MM.1S (cell line): Measurements from ENCODE around the gene ADGRV1.
A peak's percentile ranks its signal among the peaks of the same experiment; 100 is the strongest.
"Not testable (repeated sequence)": the region's sequence is repeated elsewhere in the genome, so short reads cannot be mapped to it uniquely, and the experiment has no call there.

Experiments
- DNase-seq: peaks from one replicate; pipeline ENCODE4 v3.0.0-alpha.2; 2015
- H2AFZ ChIP-seq: fragments of 300-600 bp; sonication (generic); 2 replicates; pipeline ENCODE4 v1.6.0; 2016; ENCODE audit warnings: antibody characterized with exemption, low read length
- H3F3A ChIP-seq: fragments of 300-600 bp; sonication (generic); 2 replicates; pipeline ENCODE4 v1.6.1; 2016; ENCODE audit warnings: mild to moderate bottlenecking, antibody characterized with exemption, low read length, moderate library complexity, mixed read lengths; ENCODE audit not compliant: insufficient read depth
- H3K27ac ChIP-seq: fragments of 300-600 bp; sonication (generic); 2 replicates; pipeline ENCODE4 v1.5.1; 2016; ENCODE audit warnings: mild to moderate bottlenecking, low read length
- H3K27me3 ChIP-seq: fragments of 300-600 bp; sonication (generic); replicated peaks from 2 replicates; pipeline ENCODE4 v1.6.0; 2016; ENCODE audit warnings: low read length; ENCODE audit not compliant: insufficient read depth
- H3K36me3 ChIP-seq: fragments of 300-600 bp; sonication (generic); replicated peaks from 2 replicates; pipeline ENCODE4 v1.6.1; 2016; ENCODE audit warnings: mild to moderate bottlenecking, low read length, mixed read lengths; ENCODE audit not compliant: insufficient read depth
- H3K4me1 ChIP-seq: fragments of 300-600 bp; sonication (generic); 2 replicates; pipeline ENCODE4 v1.6.1; 2016; ENCODE audit warnings: low read length, mixed read lengths
- H3K4me2 ChIP-seq: fragments of 300-600 bp; sonication (generic); 2 replicates; pipeline ENCODE4 v1.6.0; 2016; ENCODE audit warnings: low read depth, low read length
- H3K4me3 ChIP-seq: fragments of 300-600 bp; sonication (generic); 2 replicates; pipeline ENCODE4 v1.5.1; 2016; ENCODE audit warnings: low read length, mixed read lengths
- H3K79me2 ChIP-seq: fragments of 300-600 bp; sonication (generic); 2 replicates; pipeline ENCODE4 v1.6.1; 2016; ENCODE audit warnings: mixed run types, low read length, mixed read lengths
- H3K9ac ChIP-seq: fragments of 300-600 bp; sonication (generic); 2 replicates; pipeline ENCODE4 v1.6.1; 2016; ENCODE audit warnings: low read length, mixed read lengths
- H3K9me2 ChIP-seq: fragments of 300-600 bp; sonication (generic); replicated peaks from 2 replicates; pipeline ENCODE4 v1.6.1; 2016; ENCODE audit warnings: mild to moderate bottlenecking, low read length, mixed read lengths; ENCODE audit not compliant: insufficient read depth
- H3K9me3 ChIP-seq: fragments of 300-600 bp; sonication (generic); replicated peaks from 2 replicates; pipeline ENCODE4 v1.6.1; 2016; ENCODE audit warnings: mild to moderate bottlenecking, low read length, mixed read lengths; ENCODE audit not compliant: insufficient read depth
- H4K20me1 ChIP-seq: fragments of 300-600 bp; sonication (generic); 2 replicates; pipeline ENCODE4 v1.6.1; 2016; ENCODE audit warnings: mild to moderate bottlenecking, low read length, moderate library complexity, mixed read lengths; ENCODE audit not compliant: insufficient read depth
- CTCF ChIP-seq: fragments of 300-600 bp; sonication (generic); IDR thresholded peaks from 2 replicates; pipeline ENCODE4 v1.5.1; 2016; ENCODE audit warnings: antibody characterized with exemption, low read length, mixed read lengths
- EZH2 ChIP-seq: fragments of 300-600 bp; sonication (generic); optimal IDR thresholded peaks from 2 replicates; pipeline ENCODE3; 2017; ENCODE audit warnings: low read depth, mild to moderate bottlenecking, antibody characterized with exemption, low read length, mixed read lengths
- EZH2phosphoT487 ChIP-seq: fragments of 300-600 bp; sonication (generic); IDR thresholded peaks from 2 replicates; pipeline ENCODE4 v1.6.1; 2018; ENCODE audit warnings: antibody characterized with exemption, low read length

The ADGRV1 gene

GRCh38 chr5:90615355-90615754, 56.8 kb downstream of the ADGRV1 start:
- Histone ChIP-seq H4K20me1 (no peaks in the 10 kb centered on the region), H3K4me2 (no peak overlapping the region), H2AFZ (no peak overlapping the region), H3K27ac (no peak overlapping the region), H3K36me3 (no peaks in the 10 kb centered on the region), H3K27me3 (no peaks in the 10 kb centered on the region), H3K79me2 (no peaks in the 10 kb centered on the region), H3K4me1 (peaks cover 13% of the 10 kb centered on the region), H3K9me3 (no peaks in the 10 kb centered on the region), H3K4me3 (no peak overlapping the region), H3F3A (0 out of 2 replicates have a peak, but pooled peaks cover 5% of the 10 kb centered on the region), H3K9me2 (no peaks in the 10 kb centered on the region), H3K9ac (no peak overlapping the region)
- no peak for TF ChIP-seq CTCF
- no peak for TF ChIP-seq EZH2
- TF ChIP-seq EZH2phosphoT487 = no peak
- no peak for DNase-seq

GRCh38 chr5:90618071-90618470, 59.5 kb downstream of the ADGRV1 start:
- H3F3A ChIP-seq = peaks cover 3% of the 10 kb centered on the region; the same call in 1 of the 2 replicates

GRCh38 chr5:90619762-90620161, 61.2 kb downstream of the ADGRV1 start:
- not testable (repeated sequence) for H3K9me3 ChIP-seq, H3K4me1 ChIP-seq, H3F3A ChIP-seq, H3K9ac ChIP-seq, H3K27me3 ChIP-seq, H3K27ac ChIP-seq, DNase-seq, H3K4me2 ChIP-seq, H2AFZ ChIP-seq, H3K36me3 ChIP-seq, H3K79me2 ChIP-seq, H3K9me2 ChIP-seq, H4K20me1 ChIP-seq, H3K4me3 ChIP-seq

More at GRCh38 chr5:90618071-90618470, 59.5 kb downstream of the ADGRV1 start:
- TF ChIP-seq EZH2phosphoT487 (no peak), EZH2 (no peak), CTCF (no peak)
- Histone ChIP-seq H3K36me3 (no peaks in the 10 kb centered on the region), H3K79me2 (no peaks in the 10 kb centered on the region), H3K27ac (no peak overlapping the region), H3K9ac (no peak overlapping the region), H3K9me2 (no peaks in the 10 kb centered on the region), H3K9me3 (no peaks in the 10 kb centered on the region), H4K20me1 (no peaks in the 10 kb centered on the region), H2AFZ (no peak overlapping the region), H3K4me1 (peaks cover 7% of the 10 kb centered on the region), H3K27me3 (no peaks in the 10 kb centered on the region), H3K4me3 (no peak overlapping the region), H3K4me2 (no peak overlapping the region)
- no peak for DNase-seq

GRCh38 chr5:90621848-90622247, 63.3 kb downstream of the ADGRV1 start:
- Histone ChIP-seq H3K79me2 (no peaks in the 10 kb centered on the region), H3K9me2 (no peaks in the 10 kb centered on the region), H3K9me3 (no peaks in the 10 kb centered on the region), H3K27ac (peak overlapping the region; percentile 9; the same call in 1 of the 2 replicates), H3K4me2 (no peak overlapping the region), H3K4me3 (no peak overlapping the region), H3K36me3 (no peaks in the 10 kb centered on the region), H3K4me1 (peaks cover 3% of the 10 kb centered on the region), H2AFZ (no peak overlapping the region), H3K27me3 (no peaks in the 10 kb centered on the region), H3F3A (no peaks in the 10 kb centered on the region; the same call in 1 of the 2 replicates), H3K9ac (no peak overlapping the region), H4K20me1 (no peaks in the 10 kb centered on the region)
- TF ChIP-seq CTCF (no peak), EZH2 (no peak), EZH2phosphoT487 (no peak)
- peak; percentile 64 for DNase-seq
